ENCODE data around the gene ILKAP.

Gene ILKAP

GRCh38 chr2:238124488-238125126 lies 78.9 kb downstream of the ILKAP start:
- no peak for DNase-seq (ENCODE audit: low spot score)

GRCh38 chr2:238123991-238124470 lies 79.5 kb downstream of the ILKAP start:
- no peak for DNase-seq (ENCODE audit: low spot score)

- no peak for DNase-seq (ENCODE audit: low spot score)
Observed at GRCh38 chr2:238123218-238123971, 80.1 kb downstream of the ILKAP start.

DNA sequence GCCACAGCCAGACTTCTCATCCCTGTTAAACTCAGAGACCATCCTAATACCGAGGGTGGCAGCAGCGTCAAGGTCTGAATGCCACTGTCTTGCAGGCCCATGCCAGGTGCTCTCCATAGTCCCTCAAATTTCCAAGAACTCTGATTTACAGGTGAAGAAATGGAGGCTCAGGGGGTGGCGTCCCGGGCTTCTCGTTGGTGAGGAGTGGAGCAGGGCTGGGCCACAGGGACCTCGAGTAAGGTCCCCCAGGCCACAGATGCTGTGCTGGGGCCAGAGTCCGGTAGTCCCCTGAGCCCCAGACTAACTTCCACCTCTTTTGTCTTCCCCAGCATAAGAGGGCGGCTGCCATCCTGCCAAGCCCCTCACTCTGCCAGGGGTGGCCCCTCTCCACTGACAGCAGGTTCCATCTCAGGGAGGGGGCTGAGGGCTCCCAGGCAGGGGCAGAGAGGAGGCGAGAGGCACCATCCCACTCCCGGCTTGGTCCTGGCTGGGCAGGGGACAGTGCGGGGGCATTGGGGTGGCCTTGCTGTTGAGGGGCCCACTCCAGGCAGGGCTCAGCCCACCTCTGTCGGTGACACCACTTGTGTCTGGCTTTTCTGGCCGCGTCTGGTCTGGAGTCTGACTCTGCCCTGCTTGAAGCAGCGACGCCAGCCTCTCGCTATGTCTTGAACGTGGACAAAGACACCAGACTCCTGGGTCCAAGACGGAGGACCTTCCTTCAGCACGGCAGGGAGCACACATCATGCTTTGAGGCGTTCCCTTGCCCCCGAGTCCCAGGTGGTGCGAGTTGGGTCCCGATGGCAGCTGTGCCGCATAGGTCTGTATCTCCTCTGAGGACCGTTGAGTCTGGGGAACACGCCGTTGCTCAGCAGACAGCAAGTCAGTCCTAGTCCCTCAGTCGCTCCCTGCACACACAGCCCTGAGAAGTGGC lies 80.9 kb downstream of the ILKAP start:
- DNase-seq (ENCODE audit: low spot score), result no peak

DNA sequence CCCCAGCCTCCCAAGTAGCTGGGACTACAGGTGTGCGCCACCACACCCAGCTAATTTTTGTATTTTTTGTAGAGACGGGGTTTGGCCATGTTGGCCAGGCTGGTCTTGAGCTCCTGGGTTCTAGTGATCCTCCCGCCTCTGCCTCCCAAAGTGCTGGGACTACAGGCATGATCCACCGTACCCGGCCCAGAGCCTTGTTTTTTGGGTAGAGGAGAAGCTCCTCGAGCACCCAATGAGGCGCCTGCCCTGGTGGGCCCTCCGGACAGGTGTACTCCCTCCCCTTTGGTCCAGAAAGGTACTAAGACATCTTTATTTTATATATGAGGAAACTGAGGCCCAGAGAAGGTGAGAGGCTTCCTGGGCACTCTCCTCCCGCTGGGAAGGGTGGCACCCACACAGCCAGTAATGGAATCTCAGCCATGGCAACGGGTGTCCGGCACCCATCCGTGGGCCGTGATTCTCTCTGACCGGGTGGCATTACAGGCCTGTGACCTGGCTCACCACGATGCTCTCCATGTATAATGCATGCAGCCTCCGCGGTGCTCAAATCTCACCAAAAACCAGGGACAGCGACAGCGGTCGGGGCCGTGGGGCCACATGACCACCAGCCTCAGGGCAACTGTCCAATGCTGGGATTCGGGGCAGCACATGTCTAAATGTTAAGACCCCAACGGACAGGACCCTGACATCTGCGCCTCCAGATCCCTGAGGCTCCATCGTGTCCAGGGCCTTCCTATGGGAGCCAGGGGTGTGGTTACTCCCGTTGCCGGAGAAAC lies 81.8 kb downstream of the ILKAP start:
- DNase-seq (ENCODE audit: low spot score), result no peak

GRCh38 chr2:238120463-238121298 lies 82.8 kb downstream of the ILKAP start:
- DNase-seq (ENCODE audit: low spot score), result no peak
